Measurements from ENCODE around the gene CCDC112. TPM values are rescaled to one million over a fixed set of nuclear protein-coding genes. Genes with fewer than 3 reads are reported as not detected.

The CCDC112 gene
- total and polyA plus RNA-seq, 9 donors, result 1.5 to 5.6 (median 3.1) TPM

DNA sequence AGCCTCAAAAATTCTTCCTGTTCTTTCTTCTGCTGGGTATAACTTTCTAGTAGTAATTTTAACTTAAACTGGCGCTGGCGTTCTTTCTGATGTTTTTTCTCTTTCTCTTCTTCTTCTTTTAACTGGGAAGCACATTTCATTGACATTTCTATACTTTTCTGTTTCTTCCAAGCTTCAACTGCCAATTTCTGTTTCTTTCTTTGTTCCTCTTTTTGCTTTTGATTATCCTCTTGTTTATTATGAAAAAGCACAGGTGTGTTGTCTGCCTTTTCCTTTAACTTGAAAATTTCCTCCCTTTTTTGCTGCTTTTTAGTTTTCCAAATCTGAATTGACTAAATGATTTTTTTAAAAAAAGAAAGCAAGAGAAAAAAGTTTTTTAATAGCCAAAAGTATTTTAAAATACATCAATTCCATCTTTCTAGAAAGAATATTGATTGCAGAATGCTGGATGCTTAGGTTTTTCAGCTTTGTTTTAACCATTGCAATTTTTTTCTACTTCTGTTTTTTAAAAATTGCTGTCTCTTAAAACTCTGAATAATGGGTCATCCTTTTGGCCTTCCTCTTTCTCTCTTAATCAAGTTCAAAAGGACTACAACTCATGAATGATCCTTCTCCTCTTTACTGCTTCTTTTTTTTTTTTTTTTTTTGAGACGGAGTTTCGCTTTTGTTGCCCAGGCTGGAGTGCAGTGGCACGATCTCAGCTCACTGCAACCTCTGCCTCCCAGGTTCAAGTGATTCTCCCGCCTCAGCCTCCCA, 25.0 kb downstream of the CCDC112 start:
- DNase-seq, result no peak
- Histone ChIP-seq H3K4me1 (ENCODE audit: insufficient read depth) (no peaks in the 10 kb centered on the region), H3K4me3 (no peak overlapping the region), H3K27ac (no peak overlapping the region), H3K27me3 (no peaks in the 10 kb centered on the region), H3K36me3 (no peaks in the 10 kb centered on the region), H3K9me3 (no peaks in the 10 kb centered on the region)
- intact Hi-C loops (cut with DNase I), result no loop called here
- 92 to 97% (median 94%) methylated on average over 6 of the region's 6 CpGs for WGBS, 3 donors
- TF ChIP-seq CTCF (IDR thresholded peaks at IDR 0.05) (no peak), EP300 (IDR thresholded peaks at IDR 0.05) (no peak)

- H3K9me3 ChIP-seq, result no peaks in the 10 kb centered on the region
- H3K36me3 ChIP-seq, result no peaks in the 10 kb centered on the region
- no peak for TF ChIP-seq EP300 (IDR thresholded peaks at IDR 0.05)
- no peak for TF ChIP-seq POLR2A (IDR thresholded peaks at IDR 0.05)
- no peak for TF ChIP-seq CTCF (IDR thresholded peaks at IDR 0.05)
- H3K4me1 ChIP-seq (ENCODE audit: insufficient read depth), result no peaks in the 10 kb centered on the region
- intact Hi-C loops (cut with DNase I), result no loop called here
- DNase-seq, result no peak
- no peak overlapping the region for H3K4me3 ChIP-seq
- H3K27me3 ChIP-seq, result no peaks in the 10 kb centered on the region
- no peak overlapping the region for H3K27ac ChIP-seq
These were observed 28.8 kb downstream of the CCDC112 start for GRCh38 chr5:115267617-115268016.

DNA sequence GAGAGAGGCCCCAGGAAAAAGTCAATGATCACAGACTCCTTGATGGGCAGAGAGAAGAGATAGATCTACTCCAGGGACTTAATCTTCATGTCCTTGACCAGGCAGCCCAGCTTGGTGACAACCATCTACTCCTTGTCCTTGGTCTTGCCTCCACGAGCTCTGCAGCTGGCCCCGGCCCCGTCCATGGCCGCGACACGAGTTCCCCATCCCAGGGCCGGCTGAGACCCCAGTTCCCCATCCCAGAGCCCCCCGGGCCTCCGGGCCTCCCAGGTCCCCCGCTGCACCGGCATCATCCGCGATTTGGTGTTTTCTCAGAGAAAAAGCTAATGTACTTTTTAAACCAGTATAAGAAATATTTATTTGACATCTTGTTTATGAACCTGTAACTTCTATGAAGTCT, 31.2 kb downstream of the CCDC112 start:
- DNase-seq, result no peak
- no peak overlapping the region for H3K4me3 ChIP-seq
- TF ChIP-seq POLR2A (IDR thresholded peaks at IDR 0.05) (no peak), EP300 (IDR thresholded peaks at IDR 0.05) (no peak), CTCF (IDR thresholded peaks at IDR 0.05) (no peak)
- H3K36me3 ChIP-seq, result no peaks in the 10 kb centered on the region
- H3K27me3 ChIP-seq, result no peaks in the 10 kb centered on the region
- no peak overlapping the region for H3K27ac ChIP-seq
- peaks cover 2% of the 10 kb centered on the region for H3K4me1 ChIP-seq (ENCODE audit: insufficient read depth)
- intact Hi-C loops (cut with DNase I), result no loop called here
- 93 to 96% (median 94%) methylated on average over 13 of the region's 13 CpGs for WGBS, 3 donors
- H3K9me3 ChIP-seq, result no peaks in the 10 kb centered on the region

DNA sequence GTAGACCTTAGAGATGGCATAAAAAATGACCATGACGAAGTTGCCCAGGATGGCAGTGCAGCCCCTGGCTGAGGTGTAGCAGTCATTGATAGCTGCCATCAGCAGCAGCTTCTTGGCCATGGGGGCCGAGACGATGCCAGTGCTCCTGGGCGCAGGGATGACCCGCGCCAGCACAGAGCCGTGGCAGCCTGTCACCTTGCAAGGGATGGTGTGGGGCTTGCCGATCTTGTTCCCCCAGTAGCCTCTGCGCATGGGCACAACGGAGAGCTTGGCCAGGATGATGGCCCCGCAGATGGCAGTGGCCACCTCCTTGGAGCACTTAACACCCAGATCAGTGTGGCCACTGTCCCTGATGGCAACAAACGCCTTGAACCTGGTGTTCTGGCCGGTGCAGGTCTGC, 31.7 kb downstream of the CCDC112 start:
- H3K4me3 ChIP-seq, result no peak overlapping the region
- WGBS, 3 donors, result 95 to 98% (median 96%) methylated on average over 7 to 13 of the region's 13 CpGs
- no peak for DNase-seq
- no peak for TF ChIP-seq CTCF (IDR thresholded peaks at IDR 0.05)
- TF ChIP-seq POLR2A (IDR thresholded peaks at IDR 0.05), result no peak
- no peak for TF ChIP-seq EP300 (IDR thresholded peaks at IDR 0.05)
- H3K36me3 ChIP-seq, result no peaks in the 10 kb centered on the region
- no peak overlapping the region for H3K27ac ChIP-seq
- peaks cover 2% of the 10 kb centered on the region for H3K4me1 ChIP-seq (ENCODE audit: insufficient read depth)
- H3K27me3 ChIP-seq, result no peaks in the 10 kb centered on the region
- H3K9me3 ChIP-seq, result no peaks in the 10 kb centered on the region
- intact Hi-C loops (cut with DNase I), result no loop called here

Data from ovary (tissue), 9 donors.